Loucy (cell line): ENCODE measurements around the gene STS.

Experiments used
- H2AFZ ChIP-seq: fragments of 200-600 bp; sonication (generic); 2 replicates; pipeline ENCODE4 v1.6.0; 2016; ENCODE audit warnings: antibody characterized with exemption, mild to moderate bottlenecking, low read length, moderate library complexity
- H3F3A ChIP-seq: fragments of 200-600 bp; 2 replicates; pipeline ENCODE4 v1.6.0; 2016; ENCODE audit warnings: antibody characterized with exemption, low read depth, mild to moderate bottlenecking
- H3K27me3 ChIP-seq: fragments of 200-600 bp; sonication (generic); 2 replicates; pipeline ENCODE4 v1.6.1; 2014; ENCODE audit warnings: low read length, mild to moderate bottlenecking; ENCODE audit not compliant: insufficient read depth, poor library complexity, severe bottlenecking
- H3K36me3 ChIP-seq: fragments of 200-600 bp; sonication (generic); 2 replicates; pipeline ENCODE4 v1.6.1; 2016; ENCODE audit warnings: low read length; ENCODE audit not compliant: insufficient read depth
- H3K4me1 ChIP-seq: fragments of 200-600 bp; sonication (generic); 2 replicates; pipeline ENCODE4 v1.5.1; 2014; ENCODE audit warnings: low read length, mild to moderate bottlenecking; ENCODE audit not compliant: insufficient read depth, poor library complexity, severe bottlenecking
- H3K4me2 ChIP-seq: fragments of 200-600 bp; sonication (generic); 2 replicates; pipeline ENCODE4 v1.6.0; 2014; ENCODE audit warnings: antibody characterized with exemption, low read length, low read depth, mild to moderate bottlenecking; ENCODE audit not compliant: poor library complexity, severe bottlenecking
- H3K4me3 ChIP-seq: fragments of 200-600 bp; sonication (generic); 2 replicates; pipeline ENCODE4 v1.5.1; 2014; ENCODE audit warnings: low read length, mild to moderate bottlenecking, mixed read lengths; ENCODE audit not compliant: poor library complexity, severe bottlenecking
- H3K79me2 ChIP-seq: fragments of 200-600 bp; sonication (generic); 2 replicates; pipeline ENCODE4 v1.6.1; 2014; ENCODE audit warnings: low read length; ENCODE audit not compliant: insufficient read depth
- H3K9ac ChIP-seq: fragments of 200-600 bp; sonication (generic); 2 replicates; pipeline ENCODE4 v1.6.0; 2014; ENCODE audit warnings: mild to moderate bottlenecking, low read depth, low read length, moderate library complexity; ENCODE audit not compliant: poor library complexity, severe bottlenecking
- H3K9me2 ChIP-seq: fragments of 200-600 bp; sonication (generic); replicated peaks from 2 replicates; pipeline ENCODE4 v1.6.1; 2016; ENCODE audit warnings: low read depth, low read length, mixed read lengths
- H3K9me3 ChIP-seq: fragments of 200-600 bp; sonication (generic); 2 replicates; pipeline ENCODE4 v1.6.1; 2014; ENCODE audit warnings: mild to moderate bottlenecking, antibody characterized with exemption, low read length, low read depth; ENCODE audit not compliant: insufficient read depth
- H4K20me1 ChIP-seq: fragments of 200-600 bp; sonication (generic); 2 replicates; pipeline ENCODE4 v1.6.0; 2014; ENCODE audit warnings: antibody characterized with exemption, low read length, mild to moderate bottlenecking; ENCODE audit not compliant: insufficient read depth, poor library complexity, severe bottlenecking
- EZH2phosphoT487 ChIP-seq: fragments of 200-600 bp; IDR thresholded peaks from 2 replicates; pipeline ENCODE4 v1.6.1; 2018; ENCODE audit warnings: antibody characterized with exemption, mild to moderate bottlenecking, moderate library complexity, borderline replicate concordance
- TF ChIP-seq, protein P1 (sequence below): fragments of 200-600 bp; sonication (generic); conservative IDR thresholded peaks from 2 replicates; pipeline ENCODE4 v1.5.1; 2014; ENCODE audit warnings: mild to moderate bottlenecking, antibody characterized with exemption, low read length

The STS gene

DNA sequence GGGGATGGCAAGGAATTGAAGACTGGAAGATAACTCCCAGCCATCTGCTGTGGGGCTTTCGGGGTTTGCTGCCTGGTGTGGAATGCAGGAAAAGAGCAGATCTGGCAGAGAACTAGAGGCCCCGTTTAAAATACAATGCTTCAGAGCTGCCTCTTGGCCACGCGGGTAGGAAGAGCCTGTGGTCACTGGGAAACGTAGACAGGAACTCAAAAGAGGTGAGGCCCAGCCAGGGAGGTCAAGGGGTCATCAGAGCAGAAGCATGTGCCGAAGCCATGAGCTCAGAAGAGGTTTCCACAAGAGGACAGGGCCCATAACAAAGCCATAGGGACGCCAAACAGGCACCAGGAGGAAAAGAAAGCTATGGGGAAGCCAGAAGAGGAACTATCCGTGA lies 14.5 kb upstream of the STS start:
- Histone ChIP-seq H3K79me2 (peaks cover 33% of the 10 kb centered on the region; the same call in 1 of the 2 replicates), H3K4me3 (peak overlapping the region; percentile 31), H2AFZ (no peak overlapping the region), H3K36me3 (no peaks in the 10 kb centered on the region), H3K4me1 (peaks cover 13% of the 10 kb centered on the region), H3K9me3 (no peaks in the 10 kb centered on the region), H4K20me1 (no peaks in the 10 kb centered on the region), H3F3A (no peaks in the 10 kb centered on the region), H3K9ac (peak overlapping the region; percentile 48), H3K27me3 (no peaks in the 10 kb centered on the region), H3K4me2 (peak overlapping the region; percentile 46), H3K9me2 (no peaks in the 10 kb centered on the region)
- TF ChIP-seq, protein P1, sequence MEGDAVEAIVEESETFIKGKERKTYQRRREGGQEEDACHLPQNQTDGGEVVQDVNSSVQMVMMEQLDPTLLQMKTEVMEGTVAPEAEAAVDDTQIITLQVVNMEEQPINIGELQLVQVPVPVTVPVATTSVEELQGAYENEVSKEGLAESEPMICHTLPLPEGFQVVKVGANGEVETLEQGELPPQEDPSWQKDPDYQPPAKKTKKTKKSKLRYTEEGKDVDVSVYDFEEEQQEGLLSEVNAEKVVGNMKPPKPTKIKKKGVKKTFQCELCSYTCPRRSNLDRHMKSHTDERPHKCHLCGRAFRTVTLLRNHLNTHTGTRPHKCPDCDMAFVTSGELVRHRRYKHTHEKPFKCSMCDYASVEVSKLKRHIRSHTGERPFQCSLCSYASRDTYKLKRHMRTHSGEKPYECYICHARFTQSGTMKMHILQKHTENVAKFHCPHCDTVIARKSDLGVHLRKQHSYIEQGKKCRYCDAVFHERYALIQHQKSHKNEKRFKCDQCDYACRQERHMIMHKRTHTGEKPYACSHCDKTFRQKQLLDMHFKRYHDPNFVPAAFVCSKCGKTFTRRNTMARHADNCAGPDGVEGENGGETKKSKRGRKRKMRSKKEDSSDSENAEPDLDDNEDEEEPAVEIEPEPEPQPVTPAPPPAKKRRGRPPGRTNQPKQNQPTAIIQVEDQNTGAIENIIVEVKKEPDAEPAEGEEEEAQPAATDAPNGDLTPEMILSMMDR: no peak
- TF ChIP-seq EZH2phosphoT487: no peak

DNA sequence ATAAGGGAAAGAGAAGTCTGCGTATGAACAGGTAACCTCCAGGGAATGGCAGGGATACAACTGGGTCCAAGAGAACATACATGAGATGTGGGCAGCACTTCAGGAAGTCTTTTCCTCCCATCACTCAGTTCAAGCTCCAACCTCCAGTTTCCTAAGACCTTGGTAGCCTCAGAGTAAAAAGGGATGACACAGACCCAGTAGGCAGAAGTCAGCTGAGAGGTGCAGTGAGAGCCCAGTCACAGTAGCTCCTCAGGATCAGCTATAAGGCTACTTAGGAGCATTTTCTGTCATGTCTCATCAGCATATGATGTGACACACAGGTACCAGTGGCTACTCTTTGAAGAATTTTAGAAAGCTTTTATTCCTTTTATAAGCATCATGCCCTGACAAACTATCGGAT lies 12.5 kb upstream of the STS start:
- Histone ChIP-seq H3K9me3 (no peaks in the 10 kb centered on the region), H4K20me1 (no peaks in the 10 kb centered on the region), H3K79me2 (peaks cover 33% of the 10 kb centered on the region; the same call in 1 of the 2 replicates), H3K4me2 (no peak overlapping the region), H3K4me1 (peaks cover 13% of the 10 kb centered on the region), H3K4me3 (no peak overlapping the region), H3K9ac (no peak overlapping the region), H3K9me2 (no peaks in the 10 kb centered on the region), H2AFZ (no peak overlapping the region), H3F3A (no peaks in the 10 kb centered on the region), H3K27me3 (no peaks in the 10 kb centered on the region), H3K36me3 (no peaks in the 10 kb centered on the region)
- TF ChIP-seq, protein P1: no peak
- no peak for TF ChIP-seq EZH2phosphoT487

GRCh38 chrX:7139202-7140081 lies 8.1 kb upstream of the STS start:
- no peak overlapping the region for H3K9ac ChIP-seq
- no peak overlapping the region for H3K4me2 ChIP-seq
- H3K36me3 ChIP-seq: no peaks in the 10 kb centered on the region
- no peaks in the 10 kb centered on the region for H3K9me3 ChIP-seq
- no peak overlapping the region for H3K4me3 ChIP-seq
- H3K9me2 ChIP-seq: no peaks in the 10 kb centered on the region
- no peaks in the 10 kb centered on the region for H3F3A ChIP-seq
- H3K4me1 ChIP-seq: peaks cover 12% of the 10 kb centered on the region
- TF ChIP-seq EZH2phosphoT487: no peak
- TF ChIP-seq, protein P1: no peak
- peaks cover 29% of the 10 kb centered on the region; the same call in 1 of the 2 replicates for H3K79me2 ChIP-seq
- no peaks in the 10 kb centered on the region for H4K20me1 ChIP-seq
- no peak overlapping the region for H2AFZ ChIP-seq
- H3K27me3 ChIP-seq: no peaks in the 10 kb centered on the region
